Endodermal cell (in vitro differentiated cells): Measurements from ENCODE around the gene PCA3. TPM values are rescaled to one million over a fixed set of nuclear protein-coding genes. Genes with fewer than 3 reads are reported as not detected.

Experiments
- DNase-seq: peaks from one replicate; pipeline ENCODE4 v3.0.0-alpha.2; 2017
- H3K27ac ChIP-seq: 2 replicates; pipeline ENCODE4 v1.5.1; 2013; ENCODE audit warnings: mild to moderate bottlenecking, low read depth, low read length, moderate library complexity
- H3K27me3 ChIP-seq: 2 replicates; pipeline ENCODE4 v1.6.1; 2013; ENCODE audit warnings: mild to moderate bottlenecking, low read length, moderate library complexity; ENCODE audit not compliant: insufficient read depth, control insufficient read depth, poor library complexity, severe bottlenecking
- H3K36me3 ChIP-seq: 2 replicates; pipeline ENCODE4 v1.7.0; 2013; ENCODE audit warnings: mild to moderate bottlenecking, low read length, moderate library complexity; ENCODE audit not compliant: control insufficient read depth, insufficient read depth
- H3K4me1 ChIP-seq: one replicate; pipeline ENCODE4 v1.7.0; 2013; ENCODE audit warnings: low read length; ENCODE audit not compliant: control insufficient read depth, insufficient read depth
- H3K4me3 ChIP-seq: 2 replicates; pipeline ENCODE4 v1.5.1; 2013; ENCODE audit warnings: mild to moderate bottlenecking, low read length, moderate library complexity
- H3K9ac ChIP-seq: 2 replicates; pipeline ENCODE4 v1.6.1; 2013; ENCODE audit warnings: mild to moderate bottlenecking, low read length, moderate library complexity; ENCODE audit not compliant: poor library complexity, severe bottlenecking; ENCODE audit errors: extremely low read depth
- H3K9me3 ChIP-seq: 2 replicates; pipeline ENCODE4 v1.6.1; 2013; ENCODE audit warnings: mild to moderate bottlenecking, low read length, moderate library complexity; ENCODE audit not compliant: control insufficient read depth
- H3K27ac Mint-ChIP-seq: 2 replicates; pipeline ENCODE4 v1.8.0; 2020; ENCODE audit warnings: mixed read lengths
- H3K27me3 Mint-ChIP-seq: 2 replicates; pipeline ENCODE4 v1.8.0; 2021; ENCODE audit warnings: mild to moderate bottlenecking, mixed read lengths; ENCODE audit not compliant: insufficient read depth
- H3K36me3 Mint-ChIP-seq: 2 replicates; pipeline ENCODE4 v1.8.0; 2020; ENCODE audit warnings: low read depth, mixed read lengths
- H3K4me1 Mint-ChIP-seq: 2 replicates; pipeline ENCODE4 v1.8.0; 2020; ENCODE audit warnings: mixed read lengths
- H3K4me3 Mint-ChIP-seq: 2 replicates; pipeline ENCODE4 v1.8.0; 2020; ENCODE audit warnings: mild to moderate bottlenecking, moderate library complexity, mixed read lengths
- H3K9me3 Mint-ChIP-seq: 2 replicates; pipeline ENCODE4 v1.8.0; 2020; ENCODE audit warnings: mild to moderate bottlenecking, mixed read lengths
- WGBS, 2 experiments: methylation state at CpG; one replicate each; pipeline versions ENCODE4 v1.1.5 to v1.1.7; 2013; ENCODE audit warnings: missing lambda C conversion rate in 2 of 2, mixed read lengths in 1 of 2; ENCODE audit not compliant: insufficient coverage in 1 of 2, insufficient read length in 1 of 2; 5-methylcytosine and 5-hydroxymethylcytosine counted together
- total RNA-seq, 2 donors: library from RNA; stranded (reverse); fragmentation: NEBNext Ultra II Directional in 1 of 2; extraction: Animal tissue kit (Norgen Biotek cat#: 25700) in 1 of 2; gene quantifications; 2 replicates in 1 of 2; 3 replicates in 1 of 2; pipeline ENCODE4 v1.2.1, GENCODE V29; 2021
- TF ChIP-seq, protein P1 (sequence below): fragments of 200-600 bp; sonication (generic); conservative IDR thresholded peaks from 2 replicates; pipeline ENCODE4 v1.5.0; 2021; ENCODE audit warnings: antibody characterized with exemption, mild to moderate bottlenecking

PCA3 gene
- total RNA-seq, 2 donors from 2014 or later: not detected

DNA sequence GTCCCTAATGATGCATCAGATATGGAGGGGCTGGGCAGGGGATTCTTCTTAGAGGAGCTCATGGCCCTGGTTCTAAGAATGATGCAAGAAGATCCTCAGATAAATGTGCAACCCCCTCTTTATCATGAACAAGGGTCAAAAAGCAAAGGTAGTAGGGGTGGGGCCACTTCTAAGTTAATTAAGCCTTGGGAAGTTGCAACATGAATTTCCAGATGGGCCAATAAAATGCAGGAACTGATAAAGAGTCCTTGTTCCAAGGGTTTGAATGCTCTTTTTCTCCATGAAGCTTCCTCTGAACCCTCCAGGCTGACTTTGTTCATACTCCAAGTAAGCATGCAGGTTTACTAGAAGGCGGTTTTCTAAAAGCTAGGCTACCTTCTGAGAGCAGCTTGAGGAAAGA, 25.6 kb downstream of the PCA3 start:
- H3K4me1 Mint-ChIP-seq: no peaks in the 10 kb centered on the region
- TF ChIP-seq, protein P1, sequence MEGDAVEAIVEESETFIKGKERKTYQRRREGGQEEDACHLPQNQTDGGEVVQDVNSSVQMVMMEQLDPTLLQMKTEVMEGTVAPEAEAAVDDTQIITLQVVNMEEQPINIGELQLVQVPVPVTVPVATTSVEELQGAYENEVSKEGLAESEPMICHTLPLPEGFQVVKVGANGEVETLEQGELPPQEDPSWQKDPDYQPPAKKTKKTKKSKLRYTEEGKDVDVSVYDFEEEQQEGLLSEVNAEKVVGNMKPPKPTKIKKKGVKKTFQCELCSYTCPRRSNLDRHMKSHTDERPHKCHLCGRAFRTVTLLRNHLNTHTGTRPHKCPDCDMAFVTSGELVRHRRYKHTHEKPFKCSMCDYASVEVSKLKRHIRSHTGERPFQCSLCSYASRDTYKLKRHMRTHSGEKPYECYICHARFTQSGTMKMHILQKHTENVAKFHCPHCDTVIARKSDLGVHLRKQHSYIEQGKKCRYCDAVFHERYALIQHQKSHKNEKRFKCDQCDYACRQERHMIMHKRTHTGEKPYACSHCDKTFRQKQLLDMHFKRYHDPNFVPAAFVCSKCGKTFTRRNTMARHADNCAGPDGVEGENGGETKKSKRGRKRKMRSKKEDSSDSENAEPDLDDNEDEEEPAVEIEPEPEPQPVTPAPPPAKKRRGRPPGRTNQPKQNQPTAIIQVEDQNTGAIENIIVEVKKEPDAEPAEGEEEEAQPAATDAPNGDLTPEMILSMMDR: no peak
- no peaks in the 10 kb centered on the region for H3K36me3 Mint-ChIP-seq
- no peaks in the 10 kb centered on the region for H3K4me1 ChIP-seq
- H3K27me3 ChIP-seq: no peaks in the 10 kb centered on the region
- no peak overlapping the region for H3K27ac Mint-ChIP-seq
- no peak overlapping the region for H3K9ac ChIP-seq
- H3K9me3 ChIP-seq: no peaks in the 10 kb centered on the region
- no peaks in the 10 kb centered on the region for H3K36me3 ChIP-seq
- no peaks in the 10 kb centered on the region for H3K9me3 Mint-ChIP-seq
- no peak overlapping the region for H3K4me3 ChIP-seq
- H3K27me3 Mint-ChIP-seq: no peaks in the 10 kb centered on the region
- 82 to 100% methylated on average over 1 of the region's 1 CpG for WGBS, 2 experiments
- H3K4me3 Mint-ChIP-seq: no peak overlapping the region
- DNase-seq: no peak
- no peak overlapping the region for H3K27ac ChIP-seq

DNA sequence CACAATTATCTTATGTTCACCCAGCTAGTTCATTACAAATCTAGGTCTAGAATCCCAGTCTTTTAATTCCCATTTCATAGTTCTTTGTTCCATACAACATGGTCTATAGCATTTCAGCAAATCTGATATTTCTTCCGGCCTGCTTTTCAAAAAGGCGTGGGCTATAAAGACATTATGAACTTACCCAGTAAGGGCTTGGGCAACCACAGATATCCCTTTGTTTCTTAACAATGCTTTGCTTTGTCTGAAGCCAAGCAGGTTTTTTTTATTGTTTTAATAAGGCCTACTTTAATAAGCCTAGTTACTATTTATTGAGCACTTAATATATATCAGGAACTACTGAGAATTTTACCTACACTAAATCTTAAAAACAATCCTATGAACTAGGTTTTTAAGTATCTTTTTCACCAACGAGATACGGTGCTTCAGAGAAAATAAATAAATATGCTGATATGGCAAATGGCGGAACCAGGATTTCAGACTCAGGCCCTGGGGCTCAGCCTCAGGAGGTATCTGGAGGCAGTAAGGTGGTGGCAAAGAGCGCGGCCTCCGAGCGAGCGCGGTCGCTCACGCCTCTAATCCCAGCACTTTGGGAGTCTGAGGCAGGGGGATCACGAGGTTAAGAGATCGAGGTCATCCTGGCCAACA, 29.7 kb downstream of the PCA3 start:
- no peak overlapping the region for H3K4me3 Mint-ChIP-seq
- no peaks in the 10 kb centered on the region for H3K27me3 Mint-ChIP-seq
- no peak overlapping the region for H3K27ac Mint-ChIP-seq
- Histone ChIP-seq H3K27me3 (no peaks in the 10 kb centered on the region), H3K4me1 (no peaks in the 10 kb centered on the region), H3K9me3 (no peaks in the 10 kb centered on the region), H3K9ac (no peak overlapping the region), H3K27ac (no peak overlapping the region), H3K4me3 (no peak overlapping the region), H3K36me3 (no peaks in the 10 kb centered on the region)
- H3K36me3 Mint-ChIP-seq: no peaks in the 10 kb centered on the region
- WGBS, 2 experiments: 79 to 91% methylated on average over 7 to 15 of the region's 15 CpGs
- TF ChIP-seq, protein P1: no peak
- DNase-seq: no peak
- H3K4me1 Mint-ChIP-seq: no peaks in the 10 kb centered on the region
- no peaks in the 10 kb centered on the region for H3K9me3 Mint-ChIP-seq

DNA sequence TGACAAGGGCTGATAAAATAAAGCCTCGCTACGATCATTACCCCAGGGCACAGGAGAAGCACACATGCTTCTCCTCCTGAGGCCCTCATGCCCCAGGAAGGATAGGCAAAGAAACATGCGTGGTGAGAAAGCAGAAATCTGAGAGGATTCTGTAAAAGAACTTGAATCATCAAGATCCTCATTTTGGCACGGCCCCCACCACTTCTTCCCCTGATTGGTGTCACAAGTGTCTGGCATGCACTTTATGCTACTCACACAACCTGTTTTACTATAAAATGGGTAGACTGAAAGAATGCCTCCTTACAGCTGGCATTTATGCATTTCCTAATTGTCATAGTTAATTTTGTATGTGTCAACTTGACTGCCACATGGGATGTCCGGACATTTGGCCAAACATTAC, 32.1 kb downstream of the PCA3 start:
- no peaks in the 10 kb centered on the region for H3K27me3 ChIP-seq
- TF ChIP-seq, protein P1: no peak
- Mint-ChIP-seq H3K36me3 (no peaks in the 10 kb centered on the region), H3K9me3 (no peaks in the 10 kb centered on the region), H3K4me1 (no peaks in the 10 kb centered on the region), H3K4me3 (no peak overlapping the region), H3K27me3 (no peaks in the 10 kb centered on the region), H3K27ac (no peak overlapping the region)
- no peaks in the 10 kb centered on the region for H3K36me3 ChIP-seq
- DNase-seq: no peak
- no peaks in the 10 kb centered on the region for H3K9me3 ChIP-seq
- no peaks in the 10 kb centered on the region for H3K4me1 ChIP-seq
- no peak overlapping the region for H3K27ac ChIP-seq
- H3K9ac ChIP-seq: no peak overlapping the region
- 92 to 93% methylated on average over 3 to 5 of the region's 5 CpGs for WGBS, 2 experiments
- H3K4me3 ChIP-seq: no peak overlapping the region
